ENCODE measurements around the gene CLIP4.
"Not testable (repeated sequence)": the region's sequence is repeated elsewhere in the genome, so short reads cannot be mapped to it uniquely, and the experiment has no call there.

CLIP4 gene

GRCh38 chr2:29114946-29115609 is at the start of gene CLIP4:
Gene CLIP4 (plus strand): TSS chr2:29115415. CDS start chr2:29121389, 5,974 bp downstream.
- DNase-seq, result peak; percentile 62

GRCh38 chr2:29066271-29066860 is 48.8 kb upstream of the CLIP4 start:
- DNase-seq, result no peak

- DNase-seq, result no peak
Measured at GRCh38 chr2:29066997-29067605, 48.1 kb upstream of the CLIP4 start.

- no peak for DNase-seq
Measured at GRCh38 chr2:29068513-29068912, 46.7 kb upstream of the CLIP4 start.

GRCh38 chr2:29070526-29070925 is 44.7 kb upstream of the CLIP4 start:
- no peak for DNase-seq

- DNase-seq, result no peak
Measured at GRCh38 chr2:29071032-29071975, 43.9 kb upstream of the CLIP4 start.

- no peak for DNase-seq
Measured at GRCh38 chr2:29072251-29072650, 43.0 kb upstream of the CLIP4 start.

GRCh38 chr2:29072971-29073725 is 42.1 kb upstream of the CLIP4 start:
- no peak for DNase-seq

GRCh38 chr2:29073933-29074332 is 41.3 kb upstream of the CLIP4 start:
- no peak for DNase-seq

GRCh38 chr2:29074411-29074810 is 40.8 kb upstream of the CLIP4 start, which contains the start of gene PCARE:
Gene PCARE (minus strand): TSS chr2:29074523. CDS start chr2:29074261, 262 bp downstream.
- no peak for DNase-seq

GRCh38 chr2:29075894-29076705 is 39.1 kb upstream of the CLIP4 start:
- no peak for DNase-seq

- no peak for DNase-seq
Measured at GRCh38 chr2:29079887-29080286, 35.3 kb upstream of the CLIP4 start.

GRCh38 chr2:29080886-29081743 is 34.1 kb upstream of the CLIP4 start:
- no peak for DNase-seq

- DNase-seq, result no peak
Measured at GRCh38 chr2:29082804-29083495, 32.3 kb upstream of the CLIP4 start.

- DNase-seq, result no peak
Measured at GRCh38 chr2:29084554-29084953, 30.7 kb upstream of the CLIP4 start.

- DNase-seq, result not testable (repeated sequence)
Measured at GRCh38 chr2:29090311-29090710, 24.9 kb upstream of the CLIP4 start.

- no peak for DNase-seq
Measured at GRCh38 chr2:29096969-29097368, 18.2 kb upstream of the CLIP4 start.

- no peak for DNase-seq
Measured at GRCh38 chr2:29097569-29097968, 17.6 kb upstream of the CLIP4 start.

- DNase-seq, result no peak
Measured at GRCh38 chr2:29100564-29100963, 14.7 kb upstream of the CLIP4 start.

- DNase-seq, result no peak
Measured at GRCh38 chr2:29104688-29105087, 10.5 kb upstream of the CLIP4 start.

Measured in activated CD4-positive, alpha-beta T cell treated with anti-CD3 and anti-CD28 coated beads, Interleukin-2, amount 50 U/mL, for 1 hour (primary cell).